ENCODE measurements around the gene PALLD.
A peak's percentile ranks its signal among the peaks of the same experiment; 100 is the strongest.
"Not testable (repeated sequence)": the region's sequence is repeated elsewhere in the genome, so short reads cannot be mapped to it uniquely, and the experiment has no call there.

Gene PALLD

GRCh38 chr4:168699224-168699878, 202.5 kb downstream of the PALLD start:
- H3K27me3 ChIP-seq = no peaks in the 10 kb centered on the region
- no peaks in the 10 kb centered on the region for H3K4me1 ChIP-seq
- H3K9ac ChIP-seq = no peak overlapping the region
- no peak overlapping the region for H3K4me3 ChIP-seq
- no peak overlapping the region for H3K27ac ChIP-seq
- H3K36me3 ChIP-seq = no peaks in the 10 kb centered on the region
- no peaks in the 10 kb centered on the region for H4K20me1 ChIP-seq
- no peak for TF ChIP-seq Cebpa-rat (IDR thresholded peaks at IDR 0.05)
- H3K4me2 ChIP-seq = no peak overlapping the region
- H3K9me3 ChIP-seq (replicated peaks in 1 of 11) = no peaks in the 10 kb centered on the region

- TF ChIP-seq Cebpa-rat (IDR thresholded peaks at IDR 0.05) = no peak
- H3K36me3 ChIP-seq = no peaks in the 10 kb centered on the region
- H4K20me1 ChIP-seq = no peaks in the 10 kb centered on the region
- H3K4me2 ChIP-seq = no peak overlapping the region
- H3K4me1 ChIP-seq = no peaks in the 10 kb centered on the region
- H3K4me3 ChIP-seq = no peak overlapping the region
- H3K9me3 ChIP-seq (replicated peaks in 1 of 11) = no peaks in the 10 kb centered on the region
- no peak overlapping the region for H3K27ac ChIP-seq
- H3K9ac ChIP-seq = no peak overlapping the region
- no peaks in the 10 kb centered on the region for H3K27me3 ChIP-seq
Measured at GRCh38 chr4:168701061-168701460, 204.2 kb downstream of the PALLD start.

GRCh38 chr4:168702581-168703087, 205.8 kb downstream of the PALLD start:
- H3K9me3 ChIP-seq (replicated peaks in 1 of 11); H4K20me1 ChIP-seq; H3K4me1 ChIP-seq; H3K27ac ChIP-seq; H3K9ac ChIP-seq; H3K4me3 ChIP-seq; H3K36me3 ChIP-seq; H3K27me3 ChIP-seq; H3K4me2 ChIP-seq: not testable (repeated sequence)

GRCh38 chr4:168705121-168705520, 208.3 kb downstream of the PALLD start:
- no peak overlapping the region for H3K4me3 ChIP-seq
- no peaks in the 10 kb centered on the region for H3K9me3 ChIP-seq (replicated peaks in 1 of 11)
- H3K4me1 ChIP-seq = no peaks in the 10 kb centered on the region
- TF ChIP-seq Cebpa-rat (IDR thresholded peaks at IDR 0.05) = no peak
- H3K36me3 ChIP-seq = no peaks in the 10 kb centered on the region
- no peaks in the 10 kb centered on the region for H3K27me3 ChIP-seq
- H3K9ac ChIP-seq = no peak overlapping the region
- no peaks in the 10 kb centered on the region for H4K20me1 ChIP-seq
- no peak overlapping the region for H3K27ac ChIP-seq
- H3K4me2 ChIP-seq = no peak overlapping the region

- Histone ChIP-seq H3K9me3 (replicated peaks in 1 of 11) (no peaks in the 10 kb centered on the region), H4K20me1 (no peaks in the 10 kb centered on the region), H3K4me2 (no peak overlapping the region), H3K27ac (no peak overlapping the region), H3K4me3 (no peak overlapping the region), H3K4me1 (peaks cover 17 to 19% (median 18%) of the 10 kb centered on the region in 10 experiments), H3K9ac (no peak overlapping the region), H3K27me3 (no peaks in the 10 kb centered on the region), H3K36me3 (no peaks in the 10 kb centered on the region)
- TF ChIP-seq Cebpa-rat (IDR thresholded peaks at IDR 0.05) = no peak
Measured at GRCh38 chr4:168707205-168707604, 210.4 kb downstream of the PALLD start.

GRCh38 chr4:168708108-168708507, 211.3 kb downstream of the PALLD start:
- Histone ChIP-seq H3K9ac (no peak overlapping the region), H3K4me1 (peaks cover 22 to 28% (median 26%) of the 10 kb centered on the region in 10 experiments), H3K27me3 (no peaks in the 10 kb centered on the region), H3K4me2 (no peak overlapping the region), H3K27ac (no peak overlapping the region), H3K4me3 (no peak overlapping the region), H3K36me3 (no peaks in the 10 kb centered on the region), H3K9me3 (replicated peaks in 1 of 11) (no peaks in the 10 kb centered on the region), H4K20me1 (no peaks in the 10 kb centered on the region)
- TF ChIP-seq Cebpa-rat (IDR thresholded peaks at IDR 0.05) = no peak

- Histone ChIP-seq H3K36me3 (no peaks in the 10 kb centered on the region), H3K27ac (peak overlapping the region in 6 of 11 experiments; percentile 43 to 87 (median 71); a peak in 9 of 22 replicates), H3K4me1 (peaks cover 22 to 52% (median 31%) of the 10 kb centered on the region in 10 experiments), H3K9ac (no peak overlapping the region; a peak in 2 of 22 replicates), H3K4me2 (peak overlapping the region in 10 of 11 experiments; percentile 43 to 84 (median 70); a peak in 15 of 22 replicates), H3K27me3 (no peaks in the 10 kb centered on the region), H4K20me1 (no peaks in the 10 kb centered on the region), H3K9me3 (replicated peaks in 1 of 11) (0 out of 22 replicates have a peak, but pooled peaks cover 0 to 6% (median 0%) of the 10 kb centered on the region in 11 experiments), H3K4me3 (no peak overlapping the region)
- no peak for TF ChIP-seq Cebpa-rat (IDR thresholded peaks at IDR 0.05)
Measured at GRCh38 chr4:168710353-168710946, 213.6 kb downstream of the PALLD start.

- Histone ChIP-seq H3K4me3 (peak overlapping the region in 4 of 10 experiments; percentile 16 to 52 (median 44); a peak in 4 of 20 replicates), H4K20me1 (no peaks in the 10 kb centered on the region), H3K4me1 (peaks cover 23 to 62% (median 39%) of the 10 kb centered on the region in 10 experiments), H3K36me3 (no peaks in the 10 kb centered on the region), H3K27me3 (no peaks in the 10 kb centered on the region), H3K9me3 (replicated peaks in 1 of 11) (0 out of 22 replicates have a peak, but pooled peaks cover 0 to 8% (median 0%) of the 10 kb centered on the region in 11 experiments), H3K4me2 (peak overlapping the region; percentile 43 to 84 (median 70)), H3K9ac (peak overlapping the region in 9 of 11 experiments; percentile 6 to 65 (median 32); a peak in 10 of 22 replicates), H3K27ac (peak overlapping the region in 9 of 11 experiments; percentile 43 to 87 (median 69); a peak in 18 of 22 replicates)
- TF ChIP-seq Cebpa-rat (IDR thresholded peaks at IDR 0.05) = peak in 4 of 11 experiments; percentile 26 to 53 (median 38); a peak in 4 of 22 replicates
Measured at GRCh38 chr4:168711197-168712140, 214.6 kb downstream of the PALLD start.

Data from BLaER1 treated with 17β-estradiol and CSF1 and Interleukin-3, amounts not matched to agents 10 nM and 100 nM (cell line).